ENCODE data around the gene PFKL. TPM values are rescaled to one million over a fixed set of nuclear protein-coding genes. Genes with fewer than 3 reads are reported as not detected.

PFKL gene
- total RNA-seq, 6 experiments from 2014 or later, result 100 to 123 (median 107) TPM

DNA sequence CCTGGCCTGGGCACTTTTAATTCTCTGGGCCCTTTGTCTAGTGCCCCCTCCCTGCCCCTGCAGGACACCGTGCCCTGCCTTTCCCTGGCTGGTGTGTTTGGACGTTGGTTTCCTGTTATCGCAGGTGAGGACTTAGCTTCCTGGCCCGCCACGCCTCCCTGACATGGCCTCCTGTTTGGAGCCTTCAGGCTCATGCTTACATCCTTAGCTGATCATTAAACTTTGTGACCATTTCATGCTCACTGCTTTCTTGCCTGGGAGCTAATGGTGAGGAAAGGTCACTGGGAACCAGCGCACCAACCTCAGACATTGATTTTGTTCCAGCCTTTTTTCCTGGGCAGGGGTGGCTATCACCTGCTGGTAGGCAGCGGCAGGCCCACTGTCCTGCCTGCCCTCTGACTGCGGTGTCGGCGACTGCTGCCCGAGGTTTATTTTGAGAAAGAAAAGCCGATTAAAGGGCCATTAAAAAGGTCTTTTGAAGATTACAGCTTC lies 3.7 kb downstream of the PFKL start:
- TF ChIP-seq, protein P1, sequence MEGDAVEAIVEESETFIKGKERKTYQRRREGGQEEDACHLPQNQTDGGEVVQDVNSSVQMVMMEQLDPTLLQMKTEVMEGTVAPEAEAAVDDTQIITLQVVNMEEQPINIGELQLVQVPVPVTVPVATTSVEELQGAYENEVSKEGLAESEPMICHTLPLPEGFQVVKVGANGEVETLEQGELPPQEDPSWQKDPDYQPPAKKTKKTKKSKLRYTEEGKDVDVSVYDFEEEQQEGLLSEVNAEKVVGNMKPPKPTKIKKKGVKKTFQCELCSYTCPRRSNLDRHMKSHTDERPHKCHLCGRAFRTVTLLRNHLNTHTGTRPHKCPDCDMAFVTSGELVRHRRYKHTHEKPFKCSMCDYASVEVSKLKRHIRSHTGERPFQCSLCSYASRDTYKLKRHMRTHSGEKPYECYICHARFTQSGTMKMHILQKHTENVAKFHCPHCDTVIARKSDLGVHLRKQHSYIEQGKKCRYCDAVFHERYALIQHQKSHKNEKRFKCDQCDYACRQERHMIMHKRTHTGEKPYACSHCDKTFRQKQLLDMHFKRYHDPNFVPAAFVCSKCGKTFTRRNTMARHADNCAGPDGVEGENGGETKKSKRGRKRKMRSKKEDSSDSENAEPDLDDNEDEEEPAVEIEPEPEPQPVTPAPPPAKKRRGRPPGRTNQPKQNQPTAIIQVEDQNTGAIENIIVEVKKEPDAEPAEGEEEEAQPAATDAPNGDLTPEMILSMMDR (IDR thresholded peaks at IDR 0.05), result no peak
- H3K27ac Mint-ChIP-seq, result no peak overlapping the region; the same call in 1 of the 2 replicates

DNA sequence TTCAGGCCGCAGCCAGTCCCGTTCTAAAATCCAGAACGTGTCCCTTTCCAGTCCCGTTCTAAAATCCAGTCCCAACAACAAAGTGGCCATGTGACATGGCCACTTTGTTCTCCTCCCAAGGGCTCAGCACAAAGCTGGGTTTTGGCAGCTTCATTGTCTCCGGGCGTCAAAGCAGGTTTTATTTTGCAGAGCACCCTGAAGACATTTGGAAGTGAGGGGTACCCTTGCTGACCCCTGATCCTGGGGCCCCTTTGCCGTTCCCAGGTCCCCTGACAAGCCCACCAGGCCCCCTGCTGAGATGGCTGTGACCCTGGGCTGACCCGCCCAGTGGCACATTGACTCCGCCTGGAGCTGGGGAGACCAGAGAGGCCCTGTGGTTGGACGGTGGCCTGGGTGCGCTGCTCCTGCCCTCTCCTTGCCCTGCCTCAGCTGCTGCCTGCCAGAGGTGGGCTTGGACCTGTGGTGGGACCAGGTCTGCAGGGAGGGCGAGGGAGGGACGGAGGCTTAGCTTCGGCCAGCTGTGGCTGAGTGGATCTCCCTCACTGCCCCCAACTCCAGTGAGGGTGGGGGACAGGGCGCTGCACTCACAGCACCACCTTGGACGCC lies 4.3 kb downstream of the PFKL start:
- Mint-ChIP-seq H3K36me3 (ENCODE audit: low read depth) (no peaks in the 10 kb centered on the region), H3K27ac (no peak overlapping the region), H3K4me1 (ENCODE audit: low read depth) (peaks cover 19% of the 10 kb centered on the region), H3K9me3 (no peaks in the 10 kb centered on the region), H3K27me3 (ENCODE audit: insufficient read depth) (peaks cover 5% of the 10 kb centered on the region), H3K4me3 (no peak overlapping the region)
- TF ChIP-seq, protein P1 (IDR thresholded peaks at IDR 0.05), result no peak
- DNase-seq, result no peak

More for the DNA sequence above, 3.7 kb downstream of the PFKL start:
- H3K36me3 Mint-ChIP-seq (ENCODE audit: low read depth), result no peaks in the 10 kb centered on the region
- H3K4me1 Mint-ChIP-seq (ENCODE audit: low read depth), result peaks cover 21% of the 10 kb centered on the region
- H3K27me3 Mint-ChIP-seq (ENCODE audit: insufficient read depth), result peaks cover 5% of the 10 kb centered on the region
- no peaks in the 10 kb centered on the region for H3K9me3 Mint-ChIP-seq
- H3K4me3 Mint-ChIP-seq, result no peak overlapping the region
- no peak for DNase-seq

DNA sequence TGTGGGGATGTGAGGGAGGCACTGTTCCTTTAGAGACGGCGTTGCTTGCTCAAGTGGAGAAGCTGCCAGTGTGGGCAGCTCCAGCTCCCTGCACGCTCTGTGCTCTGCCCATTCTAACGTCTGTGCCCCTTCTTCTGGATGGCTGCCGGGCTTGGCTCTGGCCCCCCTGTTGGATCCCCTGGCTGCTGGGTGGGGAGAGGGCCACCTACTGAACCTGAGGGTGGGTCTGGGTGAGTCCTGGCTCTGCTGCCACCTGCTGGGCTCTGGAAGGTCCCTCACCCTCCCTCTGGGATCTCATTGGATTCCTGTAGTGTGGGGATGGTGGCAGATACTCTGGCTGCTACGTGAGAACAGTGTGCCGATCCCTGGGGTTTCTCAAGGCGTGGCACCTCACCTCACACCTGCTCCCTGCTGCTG lies 5.0 kb downstream of the PFKL start:
- no peak for DNase-seq
- Mint-ChIP-seq H3K36me3 (ENCODE audit: low read depth) (no peaks in the 10 kb centered on the region), H3K27me3 (ENCODE audit: insufficient read depth) (peaks cover 5% of the 10 kb centered on the region), H3K27ac (no peak overlapping the region), H3K4me1 (ENCODE audit: low read depth) (peaks cover 16% of the 10 kb centered on the region), H3K4me3 (no peak overlapping the region), H3K9me3 (no peaks in the 10 kb centered on the region)
- TF ChIP-seq, protein P1 (IDR thresholded peaks at IDR 0.05), result peak; percentile 77

DNA sequence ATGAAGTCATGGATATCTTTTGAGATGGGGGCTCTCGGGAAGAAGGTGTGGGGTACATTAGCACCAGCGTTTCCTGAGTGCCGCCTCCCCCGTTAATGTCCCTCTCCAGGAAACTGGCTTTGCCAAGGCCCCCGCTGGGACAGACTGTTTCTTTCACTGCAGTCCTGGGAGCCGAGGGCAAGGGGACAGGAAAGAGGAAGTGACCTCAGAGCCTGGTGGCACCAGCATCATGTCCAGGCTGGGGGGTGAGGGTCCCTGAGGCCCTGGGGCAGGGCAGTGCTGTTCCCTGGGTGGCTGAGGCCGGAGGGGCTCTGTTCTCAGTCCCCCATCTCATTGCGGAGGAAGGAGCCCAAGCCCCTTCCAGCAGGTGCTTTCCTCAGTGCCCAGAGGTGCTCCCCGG lies 5.8 kb downstream of the PFKL start:
- TF ChIP-seq, protein P1 (IDR thresholded peaks at IDR 0.05), result no peak
- peaks cover 5% of the 10 kb centered on the region for H3K27me3 Mint-ChIP-seq (ENCODE audit: insufficient read depth)
- no peak overlapping the region for H3K27ac Mint-ChIP-seq
- no peak overlapping the region for H3K4me3 Mint-ChIP-seq
- H3K9me3 Mint-ChIP-seq, result no peaks in the 10 kb centered on the region
- H3K36me3 Mint-ChIP-seq (ENCODE audit: low read depth), result no peaks in the 10 kb centered on the region
- DNase-seq, result no peak
- peaks cover 15% of the 10 kb centered on the region for H3K4me1 Mint-ChIP-seq (ENCODE audit: low read depth)

DNA sequence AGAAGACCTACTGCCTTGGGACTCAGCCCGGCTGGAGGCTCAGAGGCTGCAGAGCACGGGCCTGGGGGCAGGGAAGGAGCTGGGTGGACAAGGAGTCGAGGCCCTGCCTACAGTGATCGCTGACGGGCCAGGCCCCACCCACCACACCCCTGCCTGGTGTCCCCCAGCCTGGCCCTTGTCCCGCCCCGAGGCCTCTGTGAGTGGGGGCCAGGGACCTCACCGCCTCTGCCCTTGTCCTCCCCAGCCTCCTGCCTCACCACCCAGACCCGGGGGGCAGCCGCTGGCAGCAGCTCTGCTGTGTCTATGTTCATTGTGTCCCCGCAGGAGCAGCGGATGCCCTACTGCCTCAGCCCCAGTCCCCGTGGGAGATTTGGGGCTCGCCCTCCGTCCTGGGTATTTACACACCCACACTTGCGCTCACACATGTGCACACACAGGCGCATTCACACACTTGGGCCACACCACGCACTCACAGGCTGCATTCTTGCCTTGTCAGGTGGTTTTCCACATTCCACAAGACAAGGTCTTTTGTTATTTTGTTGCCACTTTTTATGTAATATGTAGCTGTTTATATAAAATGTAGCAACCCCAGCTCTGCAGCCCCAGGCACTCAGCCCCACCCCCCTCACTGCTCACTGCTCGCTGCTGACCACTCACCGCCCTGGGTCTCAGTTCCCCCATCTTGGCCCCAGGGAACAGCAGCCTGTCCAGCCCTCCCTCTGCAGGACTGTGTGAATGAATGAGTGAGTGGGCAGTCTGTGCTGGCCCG lies 7.3 kb downstream of the PFKL start:
- no peak overlapping the region for H3K4me3 Mint-ChIP-seq
- H3K27ac Mint-ChIP-seq, result no peak overlapping the region
- no peaks in the 10 kb centered on the region for H3K9me3 Mint-ChIP-seq
- peaks cover 7% of the 10 kb centered on the region for H3K36me3 Mint-ChIP-seq (ENCODE audit: low read depth)
- no peak for DNase-seq
- peaks cover 7% of the 10 kb centered on the region for H3K4me1 Mint-ChIP-seq (ENCODE audit: low read depth)
- TF ChIP-seq, protein P1 (IDR thresholded peaks at IDR 0.05), result no peak
- peaks cover 2% of the 10 kb centered on the region for H3K27me3 Mint-ChIP-seq (ENCODE audit: insufficient read depth)

Measured in HFFc6 (cell line).